Measurements from ENCODE around the gene ARID4B. TPM values are rescaled to one million over a fixed set of nuclear protein-coding genes. Genes with fewer than 3 reads are reported as not detected.

Gene ARID4B
- total RNA-seq, 1 experiment from 2014 or later: 28.3 TPM

GRCh38 chr1:235221653-235222375 is 106.2 kb downstream of the ARID4B start:
- BruUV-seq (replicated peaks): no TSS peak
- Histone ChIP-seq H3K27me3 (ENCODE audit: insufficient read depth, low read length) (no peaks in the 10 kb centered on the region), H3K4me1 (ENCODE audit: control insufficient read depth in 1 of 2, insufficient read depth in 2 of 2, low read length in 2 of 2) (no peaks in the 10 kb centered on the region), H3K4me3 (replicated peaks in 1 of 2; ENCODE audit: low read depth in 1 of 2, low read length in 2 of 2) (no peak overlapping the region), H3K36me3 (ENCODE audit: control insufficient read depth in 1 of 2, insufficient read depth in 2 of 2, low read length in 2 of 2) (peaks cover 6 to 22% of the 10 kb centered on the region in 2 experiments; a peak in 2 of 4 replicates), H4K20me1 (ENCODE audit: insufficient read depth) (no peaks in the 10 kb centered on the region), H3K27ac (ENCODE audit: low read depth, low read length) (no peak overlapping the region), H3K79me2 (ENCODE audit: insufficient read depth, low read length) (no peaks in the 10 kb centered on the region; the same call in 1 of the 2 replicates), H3K4me2 (ENCODE audit: low read length) (no peak overlapping the region), H2AFZ (ENCODE audit: low read depth, low read length, poor library complexity, severe bottlenecking) (no peak overlapping the region), H3K9me2 (ENCODE audit: insufficient read depth) (no peaks in the 10 kb centered on the region), H3K9me3 (ENCODE audit: control insufficient read depth in 1 of 2, insufficient read depth in 1 of 2, low read depth in 1 of 2, low read length in 2 of 2) (no peaks in the 10 kb centered on the region), H3K9ac (ENCODE audit: low read length) (no peak overlapping the region)
- ChIA-PET RAD21 (ENCODE audit: low non-redundant PET in 1 of 2, low total read pairs in 2 of 2, uncharacterized antibody in 2 of 2, unreplicated experiment in 2 of 2) (no interaction called here), POLR2A (no interaction called here), CTCF (no interaction called here)
- no peak for DNase-seq (ENCODE audit: low read depth, low spot score)
- TF ChIP-seq POLR2AphosphoS5 (IDR thresholded peaks at IDR 0.05; ENCODE audit: low read depth, low read length) (no peak), MAX (IDR thresholded peaks at IDR 0.05) (no peak), CBX3 (IDR thresholded peaks at IDR 0.05; ENCODE audit: low read depth) (no peak), RAD21 (IDR thresholded peaks at IDR 0.05; ENCODE audit: low read depth) (no peak), ELF1 (IDR thresholded peaks at IDR 0.05; ENCODE audit: borderline replicate concordance, low read depth) (no peak), TCF7L2 (IDR thresholded peaks at IDR 0.05; ENCODE audit: borderline replicate concordance, extremely low read depth, insufficient read depth, insufficient read length) (no peak), SP1 (IDR thresholded peaks at IDR 0.05; ENCODE audit: low read depth) (no peak), EZH2phosphoT487 (IDR thresholded peaks at IDR 0.05; ENCODE audit: borderline replicate concordance) (no peak), SIN3A (IDR thresholded peaks at IDR 0.05; ENCODE audit: low read depth) (no peak), ZNF274 (IDR thresholded peaks at IDR 0.05; ENCODE audit: low read depth, low read length) (no peak), POLR2A (IDR thresholded peaks at IDR 0.05; ENCODE audit: borderline replicate concordance, extremely low read depth, insufficient read depth, insufficient read length) (no peak), JUND (IDR thresholded peaks at IDR 0.05) (no peak), EZH2 (IDR thresholded peaks at IDR 0.05) (no peak), ATF3 (IDR thresholded peaks at IDR 0.05) (no peak), YY1 (IDR thresholded peaks at IDR 0.05; ENCODE audit: extremely low read depth, insufficient replicate concordance, low read depth, low read length) (no peak)
- intact Hi-C loops (cut with micrococcal nuclease): no loop called here
- no peak for ATAC-seq
